Measurements from ENCODE around the gene KLHL1. TPM values are rescaled to one million over a fixed set of nuclear protein-coding genes. Genes with fewer than 3 reads are reported as not detected.

Gene KLHL1
- total and polyA plus RNA-seq, 4 donors, result not detected

DNA sequence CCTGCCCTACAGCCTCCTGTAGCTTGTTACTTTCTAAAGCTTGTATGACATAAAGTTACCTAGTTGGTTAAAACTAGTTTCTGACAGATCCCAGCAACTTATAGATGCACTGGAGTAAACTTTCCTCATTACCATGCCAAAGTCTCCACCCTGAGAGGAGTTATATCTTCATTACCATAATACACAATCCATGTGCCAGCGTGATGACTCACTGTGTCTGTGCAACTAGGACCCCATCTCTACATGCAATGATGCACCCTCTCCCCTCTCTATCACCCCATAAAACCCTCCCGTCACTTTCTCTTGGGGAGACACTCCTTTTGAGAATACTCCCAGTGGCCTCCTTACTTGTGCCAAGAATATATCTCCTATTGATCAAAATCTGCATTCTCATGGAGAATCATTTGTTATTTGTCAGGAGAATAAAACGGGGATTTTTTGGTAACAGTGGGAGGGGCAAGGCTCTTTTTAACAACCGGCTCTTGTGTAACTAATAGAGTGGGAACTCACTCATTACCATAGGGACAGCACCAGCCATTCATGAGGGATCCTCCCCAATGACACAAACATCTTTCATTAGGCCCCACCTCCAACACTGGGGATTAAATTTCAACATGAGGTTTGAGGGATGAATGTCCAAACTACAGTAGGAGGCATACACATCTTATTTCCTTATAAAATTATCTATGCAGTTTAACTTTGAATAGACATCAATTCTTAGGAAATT lies 235.8 kb downstream of the KLHL1 start:
- H3K4me3 ChIP-seq (ENCODE audit: low read depth in 1 of 3, low read length in 3 of 3), result no peak overlapping the region
- H3K9ac ChIP-seq (ENCODE audit: low read depth in 1 of 2, low read length in 2 of 2), result no peak overlapping the region
- no peak for TF ChIP-seq GABPA (IDR thresholded peaks at IDR 0.05 in 1 of 2, conservative IDR thresholded peaks at IDR 0.05 in 1 of 2)
- TF ChIP-seq RXRA (IDR thresholded peaks at IDR 0.05), result no peak
- no peak for TF ChIP-seq FOXA1 (IDR thresholded peaks at IDR 0.05)
- no peak for TF ChIP-seq SP1 (IDR thresholded peaks at IDR 0.05)
- TF ChIP-seq, protein P1, sequence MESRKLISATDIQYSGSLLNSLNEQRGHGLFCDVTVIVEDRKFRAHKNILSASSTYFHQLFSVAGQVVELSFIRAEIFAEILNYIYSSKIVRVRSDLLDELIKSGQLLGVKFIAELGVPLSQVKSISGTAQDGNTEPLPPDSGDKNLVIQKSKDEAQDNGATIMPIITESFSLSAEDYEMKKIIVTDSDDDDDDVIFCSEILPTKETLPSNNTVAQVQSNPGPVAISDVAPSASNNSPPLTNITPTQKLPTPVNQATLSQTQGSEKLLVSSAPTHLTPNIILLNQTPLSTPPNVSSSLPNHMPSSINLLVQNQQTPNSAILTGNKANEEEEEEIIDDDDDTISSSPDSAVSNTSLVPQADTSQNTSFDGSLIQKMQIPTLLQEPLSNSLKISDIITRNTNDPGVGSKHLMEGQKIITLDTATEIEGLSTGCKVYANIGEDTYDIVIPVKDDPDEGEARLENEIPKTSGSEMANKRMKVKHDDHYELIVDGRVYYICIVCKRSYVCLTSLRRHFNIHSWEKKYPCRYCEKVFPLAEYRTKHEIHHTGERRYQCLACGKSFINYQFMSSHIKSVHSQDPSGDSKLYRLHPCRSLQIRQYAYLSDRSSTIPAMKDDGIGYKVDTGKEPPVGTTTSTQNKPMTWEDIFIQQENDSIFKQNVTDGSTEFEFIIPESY (IDR thresholded peaks at IDR 0.05), result no peak
- TF ChIP-seq FOXA2 (IDR thresholded peaks at IDR 0.05), result no peak
- TF ChIP-seq, protein P2, sequence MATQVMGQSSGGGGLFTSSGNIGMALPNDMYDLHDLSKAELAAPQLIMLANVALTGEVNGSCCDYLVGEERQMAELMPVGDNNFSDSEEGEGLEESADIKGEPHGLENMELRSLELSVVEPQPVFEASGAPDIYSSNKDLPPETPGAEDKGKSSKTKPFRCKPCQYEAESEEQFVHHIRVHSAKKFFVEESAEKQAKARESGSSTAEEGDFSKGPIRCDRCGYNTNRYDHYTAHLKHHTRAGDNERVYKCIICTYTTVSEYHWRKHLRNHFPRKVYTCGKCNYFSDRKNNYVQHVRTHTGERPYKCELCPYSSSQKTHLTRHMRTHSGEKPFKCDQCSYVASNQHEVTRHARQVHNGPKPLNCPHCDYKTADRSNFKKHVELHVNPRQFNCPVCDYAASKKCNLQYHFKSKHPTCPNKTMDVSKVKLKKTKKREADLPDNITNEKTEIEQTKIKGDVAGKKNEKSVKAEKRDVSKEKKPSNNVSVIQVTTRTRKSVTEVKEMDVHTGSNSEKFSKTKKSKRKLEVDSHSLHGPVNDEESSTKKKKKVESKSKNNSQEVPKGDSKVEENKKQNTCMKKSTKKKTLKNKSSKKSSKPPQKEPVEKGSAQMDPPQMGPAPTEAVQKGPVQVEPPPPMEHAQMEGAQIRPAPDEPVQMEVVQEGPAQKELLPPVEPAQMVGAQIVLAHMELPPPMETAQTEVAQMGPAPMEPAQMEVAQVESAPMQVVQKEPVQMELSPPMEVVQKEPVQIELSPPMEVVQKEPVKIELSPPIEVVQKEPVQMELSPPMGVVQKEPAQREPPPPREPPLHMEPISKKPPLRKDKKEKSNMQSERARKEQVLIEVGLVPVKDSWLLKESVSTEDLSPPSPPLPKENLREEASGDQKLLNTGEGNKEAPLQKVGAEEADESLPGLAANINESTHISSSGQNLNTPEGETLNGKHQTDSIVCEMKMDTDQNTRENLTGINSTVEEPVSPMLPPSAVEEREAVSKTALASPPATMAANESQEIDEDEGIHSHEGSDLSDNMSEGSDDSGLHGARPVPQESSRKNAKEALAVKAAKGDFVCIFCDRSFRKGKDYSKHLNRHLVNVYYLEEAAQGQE (IDR thresholded peaks at IDR 0.05), result no peak
- TF ChIP-seq, protein P3, sequence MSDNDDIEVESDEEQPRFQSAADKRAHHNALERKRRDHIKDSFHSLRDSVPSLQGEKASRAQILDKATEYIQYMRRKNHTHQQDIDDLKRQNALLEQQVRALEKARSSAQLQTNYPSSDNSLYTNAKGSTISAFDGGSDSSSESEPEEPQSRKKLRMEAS (IDR thresholded peaks at IDR 0.05), result no peak
- TF ChIP-seq, protein P4, sequence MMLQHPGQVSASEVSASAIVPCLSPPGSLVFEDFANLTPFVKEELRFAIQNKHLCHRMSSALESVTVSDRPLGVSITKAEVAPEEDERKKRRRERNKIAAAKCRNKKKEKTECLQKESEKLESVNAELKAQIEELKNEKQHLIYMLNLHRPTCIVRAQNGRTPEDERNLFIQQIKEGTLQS (IDR thresholded peaks at IDR 0.05), result no peak
- TF ChIP-seq HNF4G (IDR thresholded peaks at IDR 0.05), result no peak
- TF ChIP-seq EGR1 (IDR thresholded peaks at IDR 0.05; ENCODE audit: low read depth in 2 of 2), result no peak
- TF ChIP-seq, protein P5, sequence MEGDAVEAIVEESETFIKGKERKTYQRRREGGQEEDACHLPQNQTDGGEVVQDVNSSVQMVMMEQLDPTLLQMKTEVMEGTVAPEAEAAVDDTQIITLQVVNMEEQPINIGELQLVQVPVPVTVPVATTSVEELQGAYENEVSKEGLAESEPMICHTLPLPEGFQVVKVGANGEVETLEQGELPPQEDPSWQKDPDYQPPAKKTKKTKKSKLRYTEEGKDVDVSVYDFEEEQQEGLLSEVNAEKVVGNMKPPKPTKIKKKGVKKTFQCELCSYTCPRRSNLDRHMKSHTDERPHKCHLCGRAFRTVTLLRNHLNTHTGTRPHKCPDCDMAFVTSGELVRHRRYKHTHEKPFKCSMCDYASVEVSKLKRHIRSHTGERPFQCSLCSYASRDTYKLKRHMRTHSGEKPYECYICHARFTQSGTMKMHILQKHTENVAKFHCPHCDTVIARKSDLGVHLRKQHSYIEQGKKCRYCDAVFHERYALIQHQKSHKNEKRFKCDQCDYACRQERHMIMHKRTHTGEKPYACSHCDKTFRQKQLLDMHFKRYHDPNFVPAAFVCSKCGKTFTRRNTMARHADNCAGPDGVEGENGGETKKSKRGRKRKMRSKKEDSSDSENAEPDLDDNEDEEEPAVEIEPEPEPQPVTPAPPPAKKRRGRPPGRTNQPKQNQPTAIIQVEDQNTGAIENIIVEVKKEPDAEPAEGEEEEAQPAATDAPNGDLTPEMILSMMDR (IDR thresholded peaks at IDR 0.05; ENCODE audit: low read depth, low read length, missing input control), result no peak
- TF ChIP-seq RAD21 (IDR thresholded peaks at IDR 0.05), result no peak
- TF ChIP-seq YY1 (IDR thresholded peaks at IDR 0.05), result no peak
- TF ChIP-seq TAF1 (conservative IDR thresholded peaks at IDR 0.05), result no peak
- no peak for TF ChIP-seq JUND (IDR thresholded peaks at IDR 0.05)
- H3K27ac ChIP-seq (ENCODE audit: low read depth in 1 of 2, low read length in 2 of 2), result no peak overlapping the region
- H3K36me3 ChIP-seq (ENCODE audit: control insufficient read depth in 4 of 4, insufficient read depth in 3 of 4, low read depth in 1 of 4, low read length in 3 of 4), result no peaks in the 10 kb centered on the region
- DNase-seq (ENCODE audit: low spot score), result no peak
- no peaks in the 10 kb centered on the region for H3K27me3 ChIP-seq (ENCODE audit: control insufficient read depth in 4 of 4, insufficient read depth in 4 of 4, low read length in 3 of 4)
- H3K4me1 ChIP-seq (ENCODE audit: control insufficient read depth in 4 of 4, insufficient read depth in 4 of 4, low read length in 3 of 4), result no peaks in the 10 kb centered on the region
- no peaks in the 10 kb centered on the region for H3K9me3 ChIP-seq (ENCODE audit: control insufficient read depth in 4 of 4, low read length in 3 of 4)
- 87% methylated on average over 4 of the region's 4 CpGs for WGBS

Measured in liver (tissue), 9 donors.